GM12873 (cell line): ENCODE results near the gene AGT.

ENCODE experiments used
- CTCF ChIP-seq: IDR thresholded peaks from 2 replicates; pipeline ENCODE4 v1.5.1; 2012; ENCODE audit warnings: low read depth, mild to moderate bottlenecking, moderate library complexity, low read length, control low read depth; ENCODE audit not compliant: insufficient read depth; ENCODE audit errors: missing control alignments

The AGT gene

GRCh38 chr1:230749150-230749549 is 35.2 kb upstream of the AGT start:
- no peak for TF ChIP-seq CTCF

GRCh38 chr1:230747890-230748800 is 34.2 kb upstream of the AGT start:
- no peak for TF ChIP-seq CTCF

- no peak for TF ChIP-seq CTCF
Measured at GRCh38 chr1:230747127-230747730, 33.3 kb upstream of the AGT start, which contains the start of gene CAPN9. Gene CAPN9 (plus strand): TSS chr1:230747388. CDS start chr1:230747497, 109 bp downstream.

GRCh38 chr1:230746617-230747016 is 32.7 kb upstream of the AGT start:
- TF ChIP-seq CTCF, result no peak

GRCh38 chr1:230745071-230745470 is 31.1 kb upstream of the AGT start:
- no peak for TF ChIP-seq CTCF

- no peak for TF ChIP-seq CTCF
Measured at GRCh38 chr1:230744382-230744781, 30.5 kb upstream of the AGT start.

- TF ChIP-seq CTCF, result no peak
Measured at GRCh38 chr1:230743899-230744298, 30.0 kb upstream of the AGT start.
